Activated CD8-positive, alpha-beta memory T cell treated with anti-CD3 and anti-CD28 coated beads, Interleukin-2, amount 50 U/mL, for 4 hours (primary cell): ENCODE results near the gene S100A2.
A peak's percentile ranks its signal among the peaks of the same experiment; 100 is the strongest.
"Not testable (repeated sequence)": the region's sequence is repeated elsewhere in the genome, so short reads cannot be mapped to it uniquely, and the experiment has no call there.

Source experiments
- DNase-seq: peaks from one replicate; pipeline ENCODE4 v3.0.0-alpha.2; 2020

The S100A2 gene

DNA sequence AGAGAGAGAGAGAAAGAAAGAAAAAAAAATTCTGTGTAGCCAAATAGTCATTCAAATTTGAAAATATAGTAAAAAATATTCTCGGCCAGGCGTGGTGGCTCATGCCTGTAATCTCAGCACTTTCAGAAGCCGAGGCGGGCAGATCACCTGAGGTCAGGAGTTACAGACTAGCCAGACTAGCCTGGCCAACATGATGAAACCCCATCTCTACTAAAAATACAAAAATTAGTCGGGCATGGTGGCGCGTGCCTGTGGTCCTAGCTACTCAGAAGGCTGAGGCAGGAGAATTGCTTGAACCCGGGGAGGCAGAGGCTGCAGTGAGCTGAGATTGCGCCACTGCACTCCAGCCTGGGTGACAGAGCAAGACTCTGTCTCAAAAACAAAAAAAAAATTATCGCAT, 22.4 kb upstream of the S100A2 start:
- not testable (repeated sequence) for DNase-seq

GRCh38 chr1:153587314-153587713, 21.7 kb upstream of the S100A2 start:
- no peak for DNase-seq

DNA sequence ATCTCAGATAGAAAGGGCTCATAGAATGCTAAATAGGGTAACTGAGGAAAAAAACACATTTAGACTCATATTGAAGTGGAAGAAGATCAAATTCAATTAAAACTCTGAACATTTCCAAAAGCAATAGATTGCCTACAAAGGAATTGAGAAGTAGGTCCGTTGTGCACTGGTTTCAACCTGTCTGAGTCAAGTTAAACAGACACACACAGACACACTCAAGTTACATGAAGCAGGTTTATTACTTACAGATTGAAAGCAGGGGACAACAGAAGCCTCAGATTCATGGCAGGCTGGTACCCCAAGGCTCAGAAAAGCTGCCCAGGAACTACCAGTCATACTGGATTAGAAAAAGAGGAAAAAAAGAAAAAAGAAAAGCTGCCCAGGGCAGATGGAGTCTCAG, 20.7 kb upstream of the S100A2 start:
- no peak for DNase-seq

DNA sequence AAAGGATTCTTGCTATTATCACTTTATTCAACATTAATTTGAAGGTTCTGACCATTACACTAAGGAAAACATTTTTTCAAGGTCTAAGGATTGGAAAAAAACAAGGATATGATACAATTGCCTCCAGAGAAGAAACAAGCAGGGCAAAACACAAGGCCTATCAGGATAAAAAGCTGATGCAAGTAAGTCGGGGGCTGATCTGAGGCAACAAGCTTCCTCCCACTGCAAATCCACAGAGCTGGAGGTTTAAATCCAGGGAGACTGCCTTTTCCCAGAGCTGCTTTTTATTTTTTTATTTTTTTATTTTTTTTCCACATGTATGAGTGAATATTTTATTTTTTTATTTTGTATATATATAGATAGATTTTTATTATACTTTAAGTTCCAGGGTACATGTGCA, 19.4 kb upstream of the S100A2 start:
- DNase-seq: no peak

DNA sequence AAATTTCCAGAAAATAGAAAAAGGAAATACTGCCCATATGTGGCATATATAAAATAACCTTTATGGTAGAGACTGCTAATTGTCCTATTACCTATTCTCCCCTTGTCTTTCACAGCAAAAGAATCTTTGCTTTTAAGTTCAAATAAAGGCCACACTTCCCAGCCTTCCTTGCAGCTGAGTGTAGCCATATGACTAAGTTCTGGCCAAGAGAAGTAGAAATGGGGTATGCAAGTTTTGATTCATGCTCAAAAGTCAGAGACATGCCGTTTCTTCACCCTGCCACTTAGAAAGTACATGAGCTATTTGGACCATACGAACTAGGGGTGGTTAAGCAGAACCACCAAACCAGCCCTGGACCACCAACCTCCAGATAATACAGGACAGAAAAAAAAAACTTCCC, 18.3 kb upstream of the S100A2 start:
- DNase-seq: no peak

- DNase-seq: not testable (repeated sequence)
These were observed 17.9 kb upstream of the S100A2 start for GRCh38 chr1:153583514-153583913.

DNA sequence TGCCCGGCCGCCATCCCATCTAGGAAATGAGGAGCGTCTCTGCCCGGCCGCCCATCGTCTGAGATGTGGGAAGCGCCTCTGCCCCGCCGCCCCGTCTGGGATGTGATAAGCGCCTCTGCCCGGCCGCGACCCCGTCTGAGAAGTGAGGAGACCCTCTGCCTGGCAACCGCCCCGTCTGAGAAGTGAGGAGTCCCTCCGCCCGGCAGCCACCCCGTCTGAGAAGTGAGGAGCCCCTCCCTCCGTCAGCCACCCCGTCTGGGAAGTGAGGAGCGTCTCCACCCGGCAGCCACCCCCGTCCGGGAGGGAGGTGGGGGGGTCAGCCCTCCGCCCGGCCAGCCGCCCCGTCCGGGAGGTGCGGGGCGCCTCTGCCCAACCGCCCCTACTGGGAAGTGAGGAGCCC, 17.2 kb upstream of the S100A2 start:
- DNase-seq: not testable (repeated sequence)

DNA sequence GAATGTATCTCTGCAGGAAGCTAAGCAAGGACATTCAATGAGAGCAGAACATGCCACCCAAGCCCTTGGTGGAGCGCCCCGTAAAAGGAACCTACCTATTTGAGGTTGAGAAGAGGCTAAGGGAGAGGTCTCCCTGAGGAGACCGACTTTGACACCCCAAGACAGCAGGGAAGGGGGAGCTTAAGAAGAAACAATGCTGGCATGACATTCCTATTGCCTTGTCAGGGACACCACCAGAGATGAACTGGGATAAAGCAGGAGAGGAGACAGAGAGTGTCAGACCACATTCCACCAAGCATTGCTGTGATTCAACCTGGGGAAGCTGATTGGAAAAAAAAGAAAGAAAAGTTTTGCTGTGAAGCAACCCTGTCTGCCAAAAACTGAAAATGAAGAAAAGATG, 13.3 kb upstream of the S100A2 start:
- no peak for DNase-seq

GRCh38 chr1:153578490-153578889, 12.8 kb upstream of the S100A2 start:
- DNase-seq: no peak

DNA sequence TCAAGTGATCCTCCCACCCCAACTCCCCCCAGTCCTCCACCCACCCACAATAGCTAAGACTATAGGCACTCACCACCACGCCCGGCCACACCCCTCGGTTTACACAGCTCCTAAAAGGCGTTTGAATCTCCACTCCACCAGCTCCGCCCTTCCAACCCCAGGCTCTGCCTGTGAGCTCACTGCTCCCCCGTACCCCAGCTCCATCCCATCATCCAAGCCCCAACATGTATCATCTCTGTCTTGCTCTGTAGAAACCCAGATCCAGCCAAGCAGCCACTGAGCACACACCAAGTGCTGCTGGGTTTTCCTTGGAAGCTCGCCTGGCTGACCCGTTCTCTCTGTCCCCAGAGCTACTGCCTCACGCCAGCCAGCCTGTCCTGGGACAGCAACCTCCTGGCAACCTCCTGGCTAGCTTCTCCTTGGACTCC, 12.0 kb upstream of the S100A2 start:
- no peak for DNase-seq

DNA sequence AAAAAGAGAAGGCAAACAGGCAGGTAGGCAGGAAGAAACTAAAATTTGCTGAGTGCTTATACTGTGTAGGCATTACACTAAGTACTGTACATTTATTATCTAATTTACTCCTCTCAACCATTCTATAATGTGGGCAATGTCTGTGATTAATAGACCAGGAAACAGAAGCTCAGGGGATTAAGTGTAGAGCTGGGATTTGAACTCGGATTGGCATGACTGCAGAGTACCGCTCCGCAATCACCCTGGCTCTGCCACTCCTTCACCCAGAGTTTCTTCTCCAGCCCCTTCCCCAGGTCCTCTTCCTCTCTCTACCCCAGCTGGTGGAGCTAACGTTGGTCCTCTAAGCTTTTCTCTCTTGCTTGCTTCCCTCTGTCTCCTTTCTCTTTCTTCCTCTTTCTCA, 11.5 kb upstream of the S100A2 start:
- DNase-seq: no peak

- DNase-seq: not testable (repeated sequence)
These were observed 9.9 kb upstream of the S100A2 start for GRCh38 chr1:153575497-153575896.

DNA sequence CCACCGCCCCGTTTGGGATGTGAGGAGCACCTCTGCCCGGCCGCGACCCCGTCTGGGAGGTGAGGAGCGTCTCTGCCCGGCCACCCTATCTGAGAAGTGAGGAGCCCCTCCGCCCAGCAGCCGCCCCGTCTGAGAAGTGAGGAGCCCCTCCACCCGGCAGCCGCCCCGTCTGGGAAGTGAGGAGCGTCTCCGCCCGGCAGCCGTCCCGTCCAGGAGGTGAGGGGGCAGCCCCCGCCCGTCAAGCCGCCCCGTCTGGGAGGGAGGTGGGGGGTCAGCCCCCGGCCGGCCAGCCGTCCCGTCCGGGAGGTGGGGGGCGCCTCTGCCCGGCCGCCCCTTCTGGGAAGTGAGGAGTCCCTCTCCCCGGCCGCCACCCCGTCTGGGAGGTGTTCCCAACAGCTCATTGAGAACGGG, 9.4 kb upstream of the S100A2 start:
- DNase-seq: not testable (repeated sequence)

DNA sequence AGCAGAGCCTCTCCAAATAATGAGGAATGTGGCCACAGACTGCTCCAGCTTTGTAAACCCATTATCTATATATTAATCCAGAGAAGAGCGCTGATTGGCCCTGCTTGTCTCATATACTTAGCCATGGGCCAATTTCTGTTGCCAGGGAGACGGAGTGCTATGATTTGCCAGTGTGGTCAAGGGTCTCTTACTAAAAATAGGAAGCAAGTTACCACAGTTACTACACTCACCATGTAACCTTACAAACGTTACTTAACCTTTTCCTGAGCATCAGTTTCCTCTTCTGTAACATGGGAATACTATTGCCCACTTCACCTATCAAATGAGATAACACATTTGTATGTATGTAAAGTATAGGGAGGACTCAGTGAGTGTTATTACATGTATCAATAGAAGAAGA, 7.7 kb upstream of the S100A2 start:
- DNase-seq: no peak

- DNase-seq: peak; percentile 36
These were observed 6.9 kb upstream of the S100A2 start for GRCh38 chr1:153572569-153573015.

- DNase-seq: no peak
These were observed 6.1 kb upstream of the S100A2 start for GRCh38 chr1:153571706-153572105.

GRCh38 chr1:153570874-153571273, 5.2 kb upstream of the S100A2 start:
- DNase-seq: no peak

DNA sequence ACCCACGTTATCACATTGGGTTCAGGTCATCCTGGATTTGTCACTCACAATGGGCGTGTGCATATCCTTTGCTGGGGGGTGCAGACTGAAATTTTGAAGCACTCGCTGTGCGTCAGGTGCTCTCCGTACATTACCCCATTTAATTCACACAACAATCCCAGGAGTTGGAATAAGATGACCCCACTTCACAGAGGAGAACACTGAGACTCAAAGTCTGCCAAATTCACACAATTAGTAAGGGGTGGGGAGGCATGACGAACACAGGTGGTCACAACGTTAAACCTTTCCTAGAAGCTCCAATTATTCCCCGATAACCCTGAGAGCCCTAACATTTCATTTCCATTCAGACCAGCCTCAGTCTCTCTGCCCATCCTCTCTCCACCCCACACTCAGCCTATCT, 3.8 kb upstream of the S100A2 start:
- no peak for DNase-seq

- DNase-seq: peak; percentile 81
These were observed 2.9 kb upstream of the S100A2 start for GRCh38 chr1:153568367-153569099.

- DNase-seq: no peak
These were observed 2.1 kb upstream of the S100A2 start for GRCh38 chr1:153567621-153568366.

DNA sequence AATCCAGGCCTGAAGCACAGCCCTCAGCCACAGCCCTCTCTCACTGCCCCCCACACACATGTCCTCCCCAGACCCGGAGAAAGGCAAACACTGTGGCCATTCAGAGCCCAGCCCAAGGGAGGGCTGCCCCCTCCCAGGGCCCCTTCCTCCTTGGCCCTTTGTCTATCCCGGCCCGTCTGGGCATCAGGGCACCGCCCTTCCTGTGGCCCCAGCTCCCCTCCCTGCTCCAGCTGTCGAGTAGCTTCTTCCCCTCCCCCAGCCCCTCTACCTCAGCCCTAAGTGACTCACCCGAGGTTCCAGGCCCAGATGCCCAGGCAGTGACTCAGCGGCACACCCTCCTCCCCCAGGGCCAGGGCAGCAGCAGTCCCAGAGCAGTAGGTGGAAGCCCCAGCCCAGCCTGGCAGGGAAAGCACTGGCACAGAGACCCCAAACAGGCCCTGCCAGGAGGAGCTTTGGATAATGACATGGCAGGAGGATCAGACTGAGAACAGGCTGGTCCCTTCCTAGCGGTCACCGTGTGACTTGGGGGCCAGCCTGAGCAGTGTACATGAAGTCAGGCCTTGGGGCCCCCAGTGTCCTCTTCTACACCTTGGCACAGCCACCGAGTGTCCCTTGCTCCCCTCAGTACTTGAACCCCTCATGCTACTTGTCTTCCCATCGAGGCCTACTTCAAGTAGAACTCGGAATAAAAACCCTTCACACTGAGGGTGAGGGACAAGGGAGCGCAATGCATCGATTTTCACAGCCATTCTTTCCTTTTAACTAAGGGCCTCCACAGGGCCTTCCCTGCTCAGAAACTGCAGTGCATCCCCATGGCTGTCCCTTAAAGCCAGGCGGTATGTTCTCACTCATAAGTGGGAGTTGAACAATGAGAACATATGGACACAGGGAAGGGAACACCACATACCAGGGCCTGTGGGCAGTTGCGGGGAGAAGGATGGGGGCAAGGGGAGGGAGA, 1.0 kb upstream of the S100A2 start:
- peak; percentile 87 for DNase-seq

- DNase-seq: no peak
These were observed 1.7 kb downstream of the S100A2 start for GRCh38 chr1:153563991-153564390.

DNA sequence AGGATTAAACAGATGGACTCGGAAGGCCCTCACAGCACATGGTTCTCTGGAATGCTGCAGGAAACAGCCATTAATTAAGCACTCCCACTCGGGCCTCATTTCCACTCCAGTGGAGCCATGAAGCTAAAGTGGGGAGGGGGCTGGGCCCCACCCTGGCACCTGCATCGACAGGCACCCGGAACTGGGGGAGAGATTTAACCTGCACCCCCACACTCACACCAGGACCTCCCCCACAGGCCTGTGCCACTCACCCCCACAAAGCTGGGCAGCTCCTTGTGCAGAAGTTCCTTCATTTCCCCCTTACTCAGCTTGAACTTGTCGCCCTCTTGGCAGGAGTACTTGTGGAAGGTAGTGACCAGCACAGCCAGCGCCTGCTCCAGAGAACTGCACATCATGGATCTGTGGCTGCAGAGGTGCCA, 2.2 kb downstream of the S100A2 start:
- DNase-seq: no peak
